RWPE2 (cell line): ENCODE measurements around the gene PEX14.

ENCODE experiments used
- ATAC-seq: fragments of 200-7000 bp; cut with Tn5 transposase; 3 replicates; pipeline ENCODE4 v1.9.1; 2021; ENCODE audit warnings: low read depth
- DNase-seq: peaks from one replicate; pipeline ENCODE4 v3.0.0-alpha.2; 2020; ENCODE audit warnings: low spot score
- H3K27ac ChIP-seq: fragments of 450-650 bp; 2 replicates; pipeline ENCODE4 v1.5.1; 2017; ENCODE audit warnings: mild to moderate bottlenecking; ENCODE audit not compliant: poor library complexity, severe bottlenecking
- H3K27me3 ChIP-seq: fragments of 250-450 bp; sonication (Bioruptor Pico); 2 replicates; pipeline ENCODE4 v1.5.1; 2021; ENCODE audit warnings: mild to moderate bottlenecking, moderate library complexity; ENCODE audit not compliant: insufficient read depth, poor library complexity, severe bottlenecking
- H3K36me3 ChIP-seq: fragments of 250-450 bp; sonication (Bioruptor Pico); 2 replicates; pipeline ENCODE4 v1.5.1; 2020; ENCODE audit warnings: low read depth, mild to moderate bottlenecking, moderate library complexity
- H3K4me1 ChIP-seq: fragments of 250-450 bp; sonication (Bioruptor Pico); 2 replicates; pipeline ENCODE4 v1.5.1; 2021; ENCODE audit warnings: mild to moderate bottlenecking, moderate library complexity; ENCODE audit not compliant: insufficient read depth, poor library complexity, severe bottlenecking
- H3K4me3 ChIP-seq: fragments of 250-450 bp; sonication (Bioruptor Pico); 2 replicates; pipeline ENCODE4 v1.5.1; 2021; ENCODE audit warnings: mild to moderate bottlenecking, moderate library complexity; ENCODE audit not compliant: severe bottlenecking
- H3K9me3 ChIP-seq: fragments of 250-450 bp; sonication (Bioruptor Pico); 2 replicates; pipeline ENCODE4 v1.5.1; 2021; ENCODE audit warnings: mild to moderate bottlenecking, moderate library complexity; ENCODE audit not compliant: severe bottlenecking
- CTCF ChIP-seq: fragments of 450-650 bp; IDR thresholded peaks from one replicate; pipeline ENCODE4 v1.5.1; 2017; ENCODE audit warnings: mild to moderate bottlenecking, moderate library complexity; ENCODE audit not compliant: poor library complexity, severe bottlenecking

PEX14 gene

DNA sequence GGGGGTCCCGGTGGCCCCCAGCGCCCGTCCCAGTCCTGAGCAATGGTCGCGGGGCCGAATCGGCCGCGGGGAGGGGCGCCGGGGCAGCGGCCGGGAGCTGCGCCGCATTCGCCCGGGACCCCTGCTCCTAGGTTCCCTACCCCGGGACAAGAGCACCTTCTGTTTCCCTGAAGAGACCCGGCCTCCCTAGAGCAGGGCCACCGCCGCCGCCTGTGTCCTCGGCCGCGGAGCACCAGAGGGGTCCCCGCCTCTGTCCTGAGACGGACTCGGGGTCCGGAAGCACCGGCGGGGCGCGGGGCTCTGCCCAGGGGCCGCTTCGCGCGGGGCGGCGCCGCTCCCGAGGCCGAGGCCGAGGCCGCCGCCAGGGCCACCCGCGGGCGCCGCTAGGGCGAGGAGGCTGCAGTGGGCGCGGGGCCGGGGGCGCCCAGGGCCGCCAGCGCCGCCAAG, 163.8 kb downstream of the PEX14 start:
- Histone ChIP-seq H3K4me1 (peaks cover 29% of the 10 kb centered on the region), H3K27ac (no peak overlapping the region)

DNA sequence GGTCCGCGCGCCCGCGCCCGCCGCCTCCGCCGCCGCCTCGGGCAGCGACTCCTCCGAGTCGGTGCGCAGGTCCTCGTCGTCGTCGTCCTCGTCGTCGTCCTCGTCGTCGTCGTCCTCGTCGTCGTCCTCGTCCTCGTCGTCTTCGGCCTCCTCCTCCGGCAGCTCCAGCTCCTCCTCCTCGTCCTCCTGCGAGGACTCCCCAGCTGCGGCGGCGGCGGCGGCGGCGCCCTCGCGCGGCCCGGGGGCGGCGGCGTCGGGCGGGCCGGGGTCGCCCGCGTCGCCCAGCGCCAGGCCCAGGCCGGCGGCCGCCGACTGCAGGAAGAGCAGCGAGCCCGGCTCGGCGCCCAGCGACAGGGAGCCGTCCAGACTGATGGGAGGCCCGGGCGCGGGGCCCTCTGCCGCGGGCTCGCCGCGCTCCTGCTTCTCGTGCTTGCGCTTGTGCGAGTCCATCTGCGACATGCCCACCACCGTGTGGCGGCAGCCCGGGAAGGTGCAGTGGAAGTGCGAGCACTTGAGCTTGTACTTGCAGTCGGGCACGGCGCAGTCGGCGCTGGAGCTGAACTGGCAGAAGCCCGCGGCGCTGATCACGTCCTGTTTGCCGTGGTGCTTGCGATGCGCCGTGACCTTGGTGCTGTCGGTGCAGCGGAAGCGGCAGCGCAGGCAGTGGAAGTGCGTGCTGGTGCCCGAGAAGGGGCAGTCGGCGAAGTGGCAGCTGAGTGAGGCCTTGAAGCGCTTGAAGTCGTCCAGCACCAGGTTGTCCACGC, 164.4 kb downstream of the PEX14 start:
- Histone ChIP-seq H3K4me3 (no peak overlapping the region), H3K4me1 (peaks cover 35% of the 10 kb centered on the region), H3K36me3 (no peaks in the 10 kb centered on the region), H3K27ac (no peak overlapping the region), H3K27me3 (no peaks in the 10 kb centered on the region), H3K9me3 (no peaks in the 10 kb centered on the region)
- ATAC-seq (no peak), DNase-seq (no peak)
- TF ChIP-seq CTCF, result no peak

More for the DNA sequence above, 163.8 kb downstream of the PEX14 start:
- ATAC-seq (no peak), DNase-seq (no peak)
- no peaks in the 10 kb centered on the region for H3K27me3 ChIP-seq
- no peak overlapping the region for H3K4me3 ChIP-seq
- H3K9me3 ChIP-seq, result no peaks in the 10 kb centered on the region
- no peaks in the 10 kb centered on the region for H3K36me3 ChIP-seq
- no peak for TF ChIP-seq CTCF

DNA sequence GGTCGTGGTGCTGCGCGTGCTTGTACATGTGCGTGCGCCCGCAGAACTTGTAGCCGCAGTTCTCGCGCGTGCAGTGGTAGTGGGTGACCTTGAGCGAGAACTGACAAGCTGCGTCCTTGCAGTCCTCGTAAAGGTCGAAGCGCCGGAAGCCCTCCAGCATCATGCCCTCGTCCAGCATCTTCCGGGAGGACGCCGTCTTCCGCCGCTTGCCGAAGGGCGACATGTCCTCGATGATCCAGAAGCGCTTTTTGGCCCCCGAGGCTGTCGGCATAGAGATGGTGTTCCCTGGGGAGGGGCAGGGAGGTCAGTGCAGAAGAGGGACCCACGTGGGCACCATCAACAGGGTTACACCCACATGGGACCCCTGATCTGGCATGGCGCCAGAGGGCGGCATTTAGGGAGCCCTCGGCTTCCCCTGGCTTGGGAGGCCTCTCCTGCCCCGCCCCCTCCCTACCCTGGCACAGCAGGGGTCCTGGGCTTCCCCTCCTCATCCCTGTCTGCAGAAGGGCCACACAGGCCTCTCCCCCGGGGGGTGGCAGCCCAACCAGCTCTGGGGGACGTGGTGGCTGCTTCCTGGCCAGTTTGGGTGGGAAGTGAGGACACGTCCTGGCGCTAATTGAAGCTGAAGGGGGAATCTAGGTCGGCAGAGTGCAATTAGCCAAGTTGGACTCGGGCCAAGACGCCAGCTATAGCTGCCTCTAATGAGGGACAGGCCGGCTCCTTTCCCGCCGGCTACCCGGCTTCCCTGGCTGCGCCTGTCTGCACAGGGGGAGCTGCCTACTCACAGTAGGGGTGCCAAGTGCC, 165.2 kb downstream of the PEX14 start:
- Histone ChIP-seq H3K9me3 (no peaks in the 10 kb centered on the region), H3K4me1 (peaks cover 31% of the 10 kb centered on the region), H3K27ac (no peak overlapping the region), H3K36me3 (no peaks in the 10 kb centered on the region), H3K27me3 (no peaks in the 10 kb centered on the region), H3K4me3 (no peak overlapping the region)
- no peak for TF ChIP-seq CTCF
- DNase-seq (no peak), ATAC-seq (no peak)

- Histone ChIP-seq H3K27me3 (no peaks in the 10 kb centered on the region), H3K4me1 (peaks cover 20% of the 10 kb centered on the region), H3K4me3 (no peak overlapping the region)
Observed at GRCh38 chr1:10640843-10641553, 166.2 kb downstream of the PEX14 start.

More at GRCh38 chr1:10640843-10641553, 166.2 kb downstream of the PEX14 start:
- H3K36me3 ChIP-seq, result no peaks in the 10 kb centered on the region
- H3K27ac ChIP-seq, result no peak overlapping the region
- ATAC-seq, result no peak
- no peaks in the 10 kb centered on the region for H3K9me3 ChIP-seq
- TF ChIP-seq CTCF, result no peak
- DNase-seq, result no peak
